Kidney epithelial cell (primary cell): ENCODE results near the gene RAB3GAP1. TPM values are rescaled to one million over a fixed set of nuclear protein-coding genes. Genes with fewer than 3 reads are reported as not detected.
"Not testable (repeated sequence)": the region's sequence is repeated elsewhere in the genome, so short reads cannot be mapped to it uniquely, and the experiment has no call there.

Source experiments
- DNase-seq: peaks from one replicate; pipeline ENCODE4 v3.0.0-alpha.2; 2010; ENCODE audit warnings: low read depth
- H3K27me3 ChIP-seq: 2 replicates; pipeline ENCODE4 v1.6.0; 2011; ENCODE audit warnings: low read length; ENCODE audit not compliant: control insufficient read depth, insufficient read depth
- H3K36me3 ChIP-seq: 2 replicates; pipeline ENCODE4 v1.5.1; 2011; ENCODE audit warnings: low read length; ENCODE audit not compliant: control insufficient read depth, insufficient read depth
- H3K4me3 ChIP-seq: 2 replicates; pipeline ENCODE4 v1.5.1; 2011; ENCODE audit warnings: low read depth, mild to moderate bottlenecking, control low read depth, low read length
- CTCF ChIP-seq: IDR thresholded peaks from 2 replicates; pipeline ENCODE4 v1.5.1; 2011; ENCODE audit warnings: mild to moderate bottlenecking, moderate library complexity, low read length, control low read depth, inconsistent platforms; ENCODE audit not compliant: insufficient read depth, poor library complexity, severe bottlenecking
- total RNA-seq: library from RNA; depleted of rRNA; stranded (reverse); fragments of >200 nt; gene quantifications from 2 replicates; pipeline ENCODE4 v1.2.3, GENCODE V29; 2015

RAB3GAP1 gene
- total RNA-seq, 1 donor from 2014 or later = 48.2 TPM

- Histone ChIP-seq H3K27me3 (no peaks in the 10 kb centered on the region), H3K4me3 (no peak overlapping the region), H3K36me3 (peaks cover 1% of the 10 kb centered on the region)
- DNase-seq = no peak
- no peak for TF ChIP-seq CTCF
Measured at GRCh38 chr2:135074216-135074615, 22.1 kb downstream of the RAB3GAP1 start.

- Histone ChIP-seq H3K36me3 (peaks cover 1% of the 10 kb centered on the region), H3K27me3 (no peaks in the 10 kb centered on the region), H3K4me3 (no peak overlapping the region)
- DNase-seq = no peak
- no peak for TF ChIP-seq CTCF
Measured at GRCh38 chr2:135076556-135076955, 24.5 kb downstream of the RAB3GAP1 start.

GRCh38 chr2:135078417-135078816 is 26.3 kb downstream of the RAB3GAP1 start:
- Histone ChIP-seq H3K36me3 (no peaks in the 10 kb centered on the region), H3K27me3 (no peaks in the 10 kb centered on the region), H3K4me3 (no peak overlapping the region)
- no peak for DNase-seq
- no peak for TF ChIP-seq CTCF

- TF ChIP-seq CTCF = no peak
- no peak for DNase-seq
- Histone ChIP-seq H3K4me3 (no peak overlapping the region), H3K36me3 (no peaks in the 10 kb centered on the region), H3K27me3 (no peaks in the 10 kb centered on the region)
Measured at GRCh38 chr2:135086222-135086621, 34.1 kb downstream of the RAB3GAP1 start.

GRCh38 chr2:135089597-135089996 is 37.5 kb downstream of the RAB3GAP1 start:
- not testable (repeated sequence) for H3K27me3 ChIP-seq, H3K36me3 ChIP-seq, H3K4me3 ChIP-seq, DNase-seq

- Histone ChIP-seq H3K36me3 (no peaks in the 10 kb centered on the region), H3K4me3 (no peak overlapping the region), H3K27me3 (no peaks in the 10 kb centered on the region)
- no peak for DNase-seq
- no peak for TF ChIP-seq CTCF
Measured at GRCh38 chr2:135091681-135092080, 39.6 kb downstream of the RAB3GAP1 start.

- no peak for TF ChIP-seq CTCF
- DNase-seq = no peak
- Histone ChIP-seq H3K27me3 (no peaks in the 10 kb centered on the region), H3K36me3 (no peaks in the 10 kb centered on the region), H3K4me3 (no peak overlapping the region)
Measured at GRCh38 chr2:135093193-135093592, 41.1 kb downstream of the RAB3GAP1 start.
